GM18868 (cell line): ENCODE results near the gene SPOUT1.
"Not testable (repeated sequence)": the region's sequence is repeated elsewhere in the genome, so short reads cannot be mapped to it uniquely, and the experiment has no call there.

Experiments used
- ATAC-seq: cut with Tn5 transposase; IDR thresholded peaks from one replicate; pipeline ENCODE4 v1.9.1; 2021; ENCODE audit warnings: mild to moderate bottlenecking, moderate library complexity; ENCODE audit not compliant: unreplicated experiment

The SPOUT1 gene

DNA sequence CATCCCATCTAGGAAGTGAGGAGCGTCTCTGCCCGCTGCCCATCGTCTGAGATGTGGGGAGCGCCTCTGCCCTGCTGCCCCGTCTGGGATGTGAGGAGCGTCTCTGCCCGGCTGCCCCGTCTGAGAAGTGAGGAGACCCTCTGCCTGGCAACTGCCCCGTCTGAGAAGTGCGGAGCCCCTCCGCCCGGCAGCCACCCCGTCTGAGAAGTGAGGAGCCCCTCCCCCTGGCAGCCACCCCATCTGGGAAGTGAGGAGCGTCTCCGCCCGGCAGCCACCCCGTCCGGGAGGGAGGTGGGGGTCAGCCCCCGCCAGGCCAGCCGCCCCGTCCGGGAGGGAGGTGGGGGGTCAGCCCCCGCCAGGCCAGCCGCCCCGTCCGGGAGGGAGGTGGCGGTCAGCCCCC is 49.5 kb downstream of the SPOUT1 start:
- not testable (repeated sequence) for ATAC-seq

DNA sequence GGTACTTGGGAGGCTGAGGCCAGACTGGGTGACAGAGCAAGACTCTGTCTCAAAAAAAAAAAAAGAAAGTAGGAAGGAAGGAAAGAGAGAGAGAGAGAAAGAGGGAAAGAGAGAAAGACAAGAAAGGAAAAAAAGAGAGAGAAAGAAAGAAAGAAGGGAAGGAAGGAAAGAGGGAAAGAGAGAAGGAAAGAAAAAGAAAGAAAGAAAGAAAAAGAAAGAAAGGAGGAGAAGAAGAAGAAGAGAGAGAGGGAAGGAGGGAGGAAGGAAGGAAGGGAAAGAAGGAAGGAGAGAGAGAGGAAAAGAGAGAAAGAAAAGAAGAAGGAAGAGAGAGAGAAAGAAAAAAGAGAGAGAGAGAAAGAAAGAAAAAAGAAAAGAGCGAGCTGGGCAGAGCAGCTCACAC is 54.8 kb downstream of the SPOUT1 start:
- no peak for ATAC-seq

GRCh38 chr9:128773049-128773448 is 56.5 kb downstream of the SPOUT1 start:
- ATAC-seq = no peak

GRCh38 chr9:128771745-128772519 is 57.7 kb downstream of the SPOUT1 start, which contains the start of gene ZER1:
Gene ZER1 (minus strand): TSS chr9:128771927. CDS start chr9:128755565, 16,362 bp downstream.
- ATAC-seq = peak; percentile 93

DNA sequence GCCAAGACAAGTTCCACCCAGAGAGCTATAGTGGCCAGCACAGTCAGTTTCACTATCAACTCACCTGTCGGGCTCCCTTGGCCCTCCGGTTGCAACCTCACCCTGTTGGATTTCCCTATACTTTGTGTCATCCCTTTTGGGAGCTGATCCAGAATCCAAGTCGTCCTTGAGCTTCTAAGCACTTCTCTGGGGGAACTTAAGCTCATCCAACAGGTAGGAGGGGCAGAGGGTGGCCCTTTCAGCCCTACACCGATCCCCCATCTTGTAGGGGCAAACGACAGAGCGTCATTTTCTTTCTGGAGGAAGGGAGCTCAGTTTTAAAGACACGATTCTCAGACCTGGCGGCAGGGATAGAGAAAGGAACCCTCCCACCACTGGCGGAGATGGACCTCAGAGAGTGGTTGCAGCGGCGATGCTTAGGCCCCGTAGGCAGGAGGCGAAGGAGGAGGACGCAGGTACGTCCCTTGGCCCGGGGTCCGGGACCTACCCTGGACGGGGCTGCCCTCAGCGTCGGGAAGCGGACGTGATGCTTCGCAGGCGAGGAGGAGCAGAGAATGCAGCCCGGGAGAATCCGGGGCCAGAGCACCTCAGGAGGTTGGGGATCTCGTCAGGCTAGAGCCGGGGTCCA is 58.4 kb downstream of the SPOUT1 start:
- ATAC-seq = peak; percentile 13

DNA sequence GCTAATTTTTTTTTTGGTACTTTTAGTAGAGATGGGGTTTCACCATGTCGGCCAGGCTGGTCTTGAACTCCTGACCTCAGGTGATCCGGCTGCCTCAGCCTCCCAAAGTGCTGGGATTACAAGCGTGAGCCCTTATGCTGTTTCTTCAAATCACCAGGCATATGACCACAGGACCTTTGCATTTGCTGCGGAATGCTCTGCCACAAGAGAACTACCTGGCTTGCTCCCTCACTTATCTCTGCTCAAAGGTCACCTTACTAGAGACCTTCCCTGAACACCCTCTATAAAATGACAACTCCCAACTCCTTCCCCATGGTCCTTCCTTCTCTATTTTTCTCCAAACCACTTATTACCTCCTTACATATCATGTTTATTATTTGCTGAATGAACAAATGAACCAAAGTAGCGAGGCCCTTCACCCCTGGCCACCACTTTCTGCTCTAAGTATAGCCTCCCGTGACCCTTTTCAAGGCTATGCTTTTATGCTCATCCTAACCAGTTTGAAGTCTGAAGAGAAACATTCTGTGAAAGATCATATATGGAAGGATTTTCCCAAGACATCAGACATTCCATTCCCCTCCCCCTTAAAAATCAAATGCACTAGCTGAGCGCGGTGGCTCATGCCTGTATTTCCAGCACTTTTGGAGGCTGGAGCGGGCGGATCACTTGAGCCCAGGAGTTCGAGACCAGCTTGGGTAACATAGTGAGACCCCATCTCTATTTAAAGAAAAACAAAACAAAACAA is 59.1 kb downstream of the SPOUT1 start:
- no peak for ATAC-seq
